ENCODE data around the gene KRTAP5-8. TPM values are rescaled to one million over a fixed set of nuclear protein-coding genes. Genes with fewer than 3 reads are reported as not detected.

The KRTAP5-8 gene
- total and polyA plus RNA-seq, 2 of the 4 experiments (the other 2 are of a cell fraction) = 0.07 TPM; not detected in 1

DNA sequence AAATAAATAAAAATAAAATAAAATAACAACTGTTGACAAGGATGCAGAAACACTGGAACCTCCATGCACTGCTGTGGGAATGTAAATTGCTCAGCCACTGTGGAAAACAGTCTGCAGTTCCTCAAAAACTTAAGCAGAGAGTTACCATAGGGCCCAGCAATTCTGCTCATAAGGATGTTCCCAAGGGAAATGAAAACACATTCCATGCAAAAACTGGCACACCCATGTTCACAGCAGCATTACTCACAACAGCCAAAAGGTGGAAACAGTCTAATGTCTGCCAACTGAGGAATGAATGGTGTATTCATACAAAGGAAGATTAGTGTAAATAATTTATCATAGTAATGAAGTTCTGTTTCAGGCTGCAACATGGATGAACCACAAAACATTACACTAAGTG, 24.3 kb downstream of the KRTAP5-8 start:
- Histone ChIP-seq H2AK5ac (ENCODE audit: low read depth, low read length) (no peak overlapping the region), H2BK15ac (ENCODE audit: low read depth, low read length) (no peak overlapping the region), H4K91ac (ENCODE audit: insufficient read depth, low read depth, low read length) (no peak overlapping the region), H2BK120ac (ENCODE audit: low read depth, low read length) (no peak overlapping the region), H3K9ac (ENCODE audit: low read depth, low read length) (no peak overlapping the region), H3K23ac (ENCODE audit: low read depth, low read length) (no peak overlapping the region), H3K4me3 (ENCODE audit: insufficient read depth, low read depth, low read length) (no peak overlapping the region), H3K9me1 (ENCODE audit: insufficient read depth, low read length) (no peaks in the 10 kb centered on the region), H3K4ac (ENCODE audit: low read depth, low read length) (no peak overlapping the region), H3K27me3 (ENCODE audit: control insufficient read depth, insufficient read depth, low read length) (peaks cover 6% of the 10 kb centered on the region), H4K8ac (ENCODE audit: low read depth in 2 of 2, low read length in 2 of 2) (no peak overlapping the region), H2AFZ (replicated peaks; ENCODE audit: low read length, poor library complexity) (no peak overlapping the region), H3K56ac (ENCODE audit: extremely low read depth, insufficient read depth, low read length) (no peak overlapping the region), H3K27ac (ENCODE audit: insufficient read depth, low read length) (no peak overlapping the region), H3K4me2 (ENCODE audit: low read depth, low read length) (no peak overlapping the region), H3K14ac (replicated peaks; ENCODE audit: low read depth, low read length) (no peak overlapping the region), H2AK9ac (replicated peaks; ENCODE audit: low read depth, low read length, poor library complexity) (no peak overlapping the region), H3K79me1 (ENCODE audit: low read depth in 1 of 2, low read length in 2 of 2) (no peaks in the 10 kb centered on the region), H3K4me1 (ENCODE audit: control insufficient read depth, insufficient read depth, low read length) (no peaks in the 10 kb centered on the region), H2BK5ac (ENCODE audit: low read depth, low read length, poor library complexity, severe bottlenecking) (no peak overlapping the region), H3K9me3 (ENCODE audit: control insufficient read depth, insufficient read depth, low read length) (no peaks in the 10 kb centered on the region), H4K20me1 (ENCODE audit: insufficient read depth, low read length) (no peaks in the 10 kb centered on the region), H2BK20ac (ENCODE audit: low read depth, low read length) (no peak overlapping the region), H3K36me3 (ENCODE audit: control insufficient read depth, insufficient read depth, low read length) (no peaks in the 10 kb centered on the region), H4K5ac (ENCODE audit: low read depth, low read length) (no peak overlapping the region), H3K18ac (ENCODE audit: low read depth, low read length) (no peak overlapping the region)
- no peak for TF ChIP-seq RAD21 (IDR thresholded peaks at IDR 0.05; ENCODE audit: low read length)
- TF ChIP-seq FOS (IDR thresholded peaks at IDR 0.05; ENCODE audit: low read depth, low read length) = no peak
- no peak for TF ChIP-seq BHLHE40 (IDR thresholded peaks at IDR 0.05; ENCODE audit: low read depth, low read length)
- no peak for TF ChIP-seq RCOR1 (IDR thresholded peaks at IDR 0.05; ENCODE audit: insufficient replicate concordance, low read length)
- TF ChIP-seq, protein P1, sequence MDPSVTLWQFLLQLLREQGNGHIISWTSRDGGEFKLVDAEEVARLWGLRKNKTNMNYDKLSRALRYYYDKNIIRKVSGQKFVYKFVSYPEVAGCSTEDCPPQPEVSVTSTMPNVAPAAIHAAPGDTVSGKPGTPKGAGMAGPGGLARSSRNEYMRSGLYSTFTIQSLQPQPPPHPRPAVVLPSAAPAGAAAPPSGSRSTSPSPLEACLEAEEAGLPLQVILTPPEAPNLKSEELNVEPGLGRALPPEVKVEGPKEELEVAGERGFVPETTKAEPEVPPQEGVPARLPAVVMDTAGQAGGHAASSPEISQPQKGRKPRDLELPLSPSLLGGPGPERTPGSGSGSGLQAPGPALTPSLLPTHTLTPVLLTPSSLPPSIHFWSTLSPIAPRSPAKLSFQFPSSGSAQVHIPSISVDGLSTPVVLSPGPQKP (IDR thresholded peaks at IDR 0.05; ENCODE audit: borderline replicate concordance, low read depth, low read length) = no peak
- TF ChIP-seq CEBPB (IDR thresholded peaks at IDR 0.05; ENCODE audit: low read depth, low read length) = no peak
- intact Hi-C loops (cut with micrococcal nuclease) = no loop called here
- POLR2A ChIA-PET (ENCODE audit: unreplicated experiment) = no interaction called here
- dilution Hi-C loops (cut with HindIII; ENCODE audit: low sequenced_read_pairs, unreplicated experiment) = no loop called here
- no TSS peak for BruUV-seq (replicated peaks)
- ATAC-seq (ENCODE audit: low read depth) (no peak), DNase-seq (no peak)
- CTCF ChIA-PET = no interaction called here
- in situ Hi-C loops (cut with MboI; ENCODE audit: low sequenced_read_pairs) = no loop called here
